ENCODE results near the gene NAMPT. TPM values are rescaled to one million over a fixed set of nuclear protein-coding genes. Genes with fewer than 3 reads are reported as not detected.
"Not testable (repeated sequence)": the region's sequence is repeated elsewhere in the genome, so short reads cannot be mapped to it uniquely, and the experiment has no call there.

The NAMPT gene
- total RNA-seq, 1 experiment from 2014 or later: 79.1 TPM

- peaks cover 8% of the 10 kb centered on the region for H3K4me1 Mint-ChIP-seq (ENCODE audit: low read depth, unreplicated experiment)
- Histone ChIP-seq H3K4me3 (ENCODE audit: low read depth, low read length) (no peak overlapping the region), H3K9me3 (no peaks in the 10 kb centered on the region), H3K36me3 (ENCODE audit: control insufficient read depth, insufficient read depth, low read length) (no peaks in the 10 kb centered on the region), H3K27me3 (replicated peaks; ENCODE audit: control insufficient read depth, insufficient read depth, low read length) (no peaks in the 10 kb centered on the region), H3K4me1 (peaks cover 14% of the 10 kb centered on the region)
- H3K27me3 Mint-ChIP-seq (ENCODE audit: insufficient read depth, unreplicated experiment): no peaks in the 10 kb centered on the region
- H3K9me3 Mint-ChIP-seq (ENCODE audit: unreplicated experiment): no peaks in the 10 kb centered on the region
- TF ChIP-seq, protein P1, sequence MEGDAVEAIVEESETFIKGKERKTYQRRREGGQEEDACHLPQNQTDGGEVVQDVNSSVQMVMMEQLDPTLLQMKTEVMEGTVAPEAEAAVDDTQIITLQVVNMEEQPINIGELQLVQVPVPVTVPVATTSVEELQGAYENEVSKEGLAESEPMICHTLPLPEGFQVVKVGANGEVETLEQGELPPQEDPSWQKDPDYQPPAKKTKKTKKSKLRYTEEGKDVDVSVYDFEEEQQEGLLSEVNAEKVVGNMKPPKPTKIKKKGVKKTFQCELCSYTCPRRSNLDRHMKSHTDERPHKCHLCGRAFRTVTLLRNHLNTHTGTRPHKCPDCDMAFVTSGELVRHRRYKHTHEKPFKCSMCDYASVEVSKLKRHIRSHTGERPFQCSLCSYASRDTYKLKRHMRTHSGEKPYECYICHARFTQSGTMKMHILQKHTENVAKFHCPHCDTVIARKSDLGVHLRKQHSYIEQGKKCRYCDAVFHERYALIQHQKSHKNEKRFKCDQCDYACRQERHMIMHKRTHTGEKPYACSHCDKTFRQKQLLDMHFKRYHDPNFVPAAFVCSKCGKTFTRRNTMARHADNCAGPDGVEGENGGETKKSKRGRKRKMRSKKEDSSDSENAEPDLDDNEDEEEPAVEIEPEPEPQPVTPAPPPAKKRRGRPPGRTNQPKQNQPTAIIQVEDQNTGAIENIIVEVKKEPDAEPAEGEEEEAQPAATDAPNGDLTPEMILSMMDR (IDR thresholded peaks at IDR 0.05; ENCODE audit: insufficient read depth in 1 of 2, low read depth in 1 of 2, low read length in 1 of 2, severe bottlenecking in 1 of 2, unreplicated experiment in 1 of 2): no peak
- H3K36me3 Mint-ChIP-seq (ENCODE audit: insufficient read depth, unreplicated experiment): no peaks in the 10 kb centered on the region
- ChIA-PET POLR2A (no interaction called here), CTCF (interaction anchor here (0.7 to 1.9 kb wide), 3 partner anchors 18 to 50 kb away, joined by 3 to 6 read pairs (median 3); no protein-coding TSS in a partner anchor)
- H3K27ac Mint-ChIP-seq (ENCODE audit: unreplicated experiment): no peak overlapping the region
- BruUV-seq (replicated peaks): no TSS peak
- peak overlapping the region; percentile 32 for H3K4me3 Mint-ChIP-seq (ENCODE audit: unreplicated experiment)
- peak; percentile 23 to 47 for DNase-seq
- intact Hi-C loops (cut with micrococcal nuclease; ENCODE audit: unreplicated experiment): no loop called here
Observed at GRCh38 chr7:106216923-106217542, 67.8 kb downstream of the NAMPT start.

- no peaks in the 10 kb centered on the region for H3K27me3 Mint-ChIP-seq (ENCODE audit: insufficient read depth, unreplicated experiment)
- Histone ChIP-seq H3K27me3 (replicated peaks; ENCODE audit: control insufficient read depth, insufficient read depth, low read length) (no peaks in the 10 kb centered on the region), H3K9me3 (no peaks in the 10 kb centered on the region), H3K4me3 (ENCODE audit: low read depth, low read length) (no peak overlapping the region), H3K36me3 (ENCODE audit: control insufficient read depth, insufficient read depth, low read length) (no peaks in the 10 kb centered on the region), H3K4me1 (peaks cover 14% of the 10 kb centered on the region)
- peaks cover 8% of the 10 kb centered on the region for H3K4me1 Mint-ChIP-seq (ENCODE audit: low read depth, unreplicated experiment)
- no peaks in the 10 kb centered on the region for H3K9me3 Mint-ChIP-seq (ENCODE audit: unreplicated experiment)
- ChIA-PET POLR2A (no interaction called here), CTCF (no interaction called here)
- DNase-seq: no peak
- H3K4me3 Mint-ChIP-seq (ENCODE audit: unreplicated experiment): peak overlapping the region; percentile 32
- intact Hi-C loops (cut with micrococcal nuclease; ENCODE audit: unreplicated experiment): no loop called here
- H3K36me3 Mint-ChIP-seq (ENCODE audit: insufficient read depth, unreplicated experiment): no peaks in the 10 kb centered on the region
- TF ChIP-seq, protein P1 (IDR thresholded peaks at IDR 0.05; ENCODE audit: insufficient read depth in 1 of 2, low read depth in 1 of 2, low read length in 1 of 2, severe bottlenecking in 1 of 2, unreplicated experiment in 1 of 2): no peak
- BruUV-seq (replicated peaks): no TSS peak
- H3K27ac Mint-ChIP-seq (ENCODE audit: unreplicated experiment): no peak overlapping the region
Observed at GRCh38 chr7:106216517-106216922, 68.3 kb downstream of the NAMPT start.

- no TSS peak for BruUV-seq (replicated peaks)
- Mint-ChIP-seq H3K4me1 (ENCODE audit: low read depth, unreplicated experiment) (peaks cover 8% of the 10 kb centered on the region), H3K27ac (ENCODE audit: unreplicated experiment) (no peak overlapping the region), H3K36me3 (ENCODE audit: insufficient read depth, unreplicated experiment) (no peaks in the 10 kb centered on the region), H3K9me3 (ENCODE audit: unreplicated experiment) (no peaks in the 10 kb centered on the region), H3K4me3 (ENCODE audit: unreplicated experiment) (no peak overlapping the region), H3K27me3 (ENCODE audit: insufficient read depth, unreplicated experiment) (no peaks in the 10 kb centered on the region)
- H3K27me3 ChIP-seq (replicated peaks; ENCODE audit: control insufficient read depth, insufficient read depth, low read length): no peaks in the 10 kb centered on the region
- H3K36me3 ChIP-seq (ENCODE audit: control insufficient read depth, insufficient read depth, low read length): no peaks in the 10 kb centered on the region
- H3K4me3 ChIP-seq (ENCODE audit: low read depth, low read length): no peak overlapping the region
- no peaks in the 10 kb centered on the region for H3K9me3 ChIP-seq
- intact Hi-C loops (cut with micrococcal nuclease; ENCODE audit: unreplicated experiment): no loop called here
- POLR2A ChIA-PET: no interaction called here
- CTCF ChIA-PET: no interaction called here
- TF ChIP-seq, protein P1 (IDR thresholded peaks at IDR 0.05; ENCODE audit: insufficient read depth in 1 of 2, low read depth in 1 of 2, low read length in 1 of 2, severe bottlenecking in 1 of 2, unreplicated experiment in 1 of 2): no peak
- H3K4me1 ChIP-seq: peaks cover 14% of the 10 kb centered on the region
- DNase-seq: no peak
Observed at GRCh38 chr7:106215868-106216516, 68.8 kb downstream of the NAMPT start.

DNA sequence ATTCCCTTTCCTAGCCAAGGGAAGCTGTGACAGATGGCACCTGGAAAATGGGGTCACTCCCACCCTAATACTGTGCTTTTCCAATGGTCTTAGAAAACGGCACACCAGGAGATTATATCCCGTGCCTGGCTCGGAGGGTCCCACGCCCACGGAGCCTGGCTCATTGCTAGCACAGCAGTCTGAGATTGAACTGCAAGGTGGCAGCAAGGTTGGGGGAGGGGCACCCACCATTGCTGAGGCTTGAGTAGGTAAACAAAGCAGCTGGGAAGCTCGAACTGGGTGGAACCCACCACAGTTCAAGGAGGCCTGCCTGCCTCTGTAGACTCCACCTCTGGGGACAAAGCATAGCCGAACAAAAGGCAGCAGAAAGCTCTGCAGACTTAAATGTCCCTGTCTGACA, 75.8 kb downstream of the NAMPT start:
- H3K36me3 Mint-ChIP-seq (ENCODE audit: insufficient read depth, unreplicated experiment); H3K4me1 Mint-ChIP-seq (ENCODE audit: low read depth, unreplicated experiment); H3K36me3 ChIP-seq (ENCODE audit: control insufficient read depth, insufficient read depth, low read length); H3K9me3 Mint-ChIP-seq (ENCODE audit: unreplicated experiment); H3K4me3 ChIP-seq (ENCODE audit: low read depth, low read length); H3K9me3 ChIP-seq; DNase-seq; H3K4me1 ChIP-seq; H3K4me3 Mint-ChIP-seq (ENCODE audit: unreplicated experiment); H3K27me3 Mint-ChIP-seq (ENCODE audit: insufficient read depth, unreplicated experiment); BruUV-seq (replicated peaks); H3K27me3 ChIP-seq (replicated peaks; ENCODE audit: control insufficient read depth, insufficient read depth, low read length); H3K27ac Mint-ChIP-seq (ENCODE audit: unreplicated experiment); intact Hi-C loops (cut with micrococcal nuclease; ENCODE audit: unreplicated experiment); POLR2A ChIA-PET: not testable (repeated sequence)
- CTCF ChIA-PET: interaction anchor here (0.6 kb wide), 1 partner anchor 938 kb away, joined by 3 read pairs; no protein-coding TSS in a partner anchor

Measured in Caco-2 (cell line).